GM21447 (cell line): ENCODE measurements around the gene TECR.
"Not testable (repeated sequence)": the region's sequence is repeated elsewhere in the genome, so short reads cannot be mapped to it uniquely, and the experiment has no call there.

Experiments used
- ATAC-seq: cut with Tn5 transposase; IDR thresholded peaks from one replicate; pipeline ENCODE4 v1.9.1; 2021; ENCODE audit not compliant: unreplicated experiment

The TECR gene

GRCh38 chr19:14533450-14533849 is 4.1 kb downstream of the TECR start:
- no peak for ATAC-seq

- no peak for ATAC-seq
Measured at GRCh38 chr19:14536926-14537692, 7.7 kb downstream of the TECR start.

GRCh38 chr19:14540741-14541525 is 11.5 kb downstream of the TECR start:
- no peak for ATAC-seq

DNA sequence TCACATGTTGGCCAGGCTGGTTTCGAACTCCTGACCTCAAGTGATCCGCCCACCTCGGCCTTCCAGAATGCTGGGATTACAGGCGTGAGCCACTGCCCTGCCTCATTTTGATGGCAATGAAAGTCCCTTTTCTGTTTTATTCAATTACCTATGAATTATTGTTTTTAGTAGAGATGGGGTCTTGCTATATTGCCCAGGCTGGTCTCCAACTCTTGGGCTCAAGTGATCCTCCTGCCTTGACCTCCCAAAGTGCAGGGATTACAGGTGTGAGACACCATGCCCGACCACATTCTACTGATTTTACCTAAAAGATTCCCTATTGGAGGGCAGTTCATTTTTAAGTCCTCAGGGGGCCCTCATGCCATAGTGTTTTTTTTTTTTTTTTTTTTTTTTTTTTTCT is 12.6 kb downstream of the TECR start:
- not testable (repeated sequence) for ATAC-seq

DNA sequence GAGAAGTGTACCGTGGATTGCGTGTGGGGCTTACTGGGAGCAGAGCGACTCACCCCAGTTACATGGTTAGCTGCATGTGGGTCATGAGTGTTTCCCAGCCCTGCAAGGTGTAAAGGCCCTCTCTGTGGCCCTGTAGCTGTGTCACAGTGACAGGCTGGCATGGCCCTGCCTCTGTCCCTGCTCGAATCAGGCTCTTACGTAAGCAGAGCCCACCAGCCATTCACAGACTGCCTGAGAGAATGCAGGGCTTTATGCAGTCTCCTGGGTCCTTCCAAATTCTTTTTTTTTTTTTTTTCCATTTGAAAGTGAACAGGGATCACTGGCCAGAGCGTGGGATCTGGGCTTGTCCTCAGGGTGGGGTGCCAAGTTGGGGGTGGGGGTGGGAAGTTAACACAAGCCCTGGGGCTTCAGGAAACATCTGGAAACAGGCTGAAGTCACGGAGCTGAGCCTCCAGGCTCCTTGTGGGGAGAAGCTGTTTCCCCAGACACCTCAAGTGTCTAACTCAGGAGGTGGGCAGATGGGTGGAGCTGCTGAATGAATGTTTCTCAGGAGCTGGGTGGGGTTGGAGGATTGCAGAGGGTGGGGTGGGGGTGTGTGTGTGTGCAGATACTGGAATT is 13.4 kb downstream of the TECR start:
- no peak for ATAC-seq

GRCh38 chr19:14544047-14544446 is 14.7 kb downstream of the TECR start:
- no peak for ATAC-seq

GRCh38 chr19:14544977-14545715 is 15.8 kb downstream of the TECR start:
- no peak for ATAC-seq

GRCh38 chr19:14545716-14546082 is 16.3 kb downstream of the TECR start:
- ATAC-seq: no peak

DNA sequence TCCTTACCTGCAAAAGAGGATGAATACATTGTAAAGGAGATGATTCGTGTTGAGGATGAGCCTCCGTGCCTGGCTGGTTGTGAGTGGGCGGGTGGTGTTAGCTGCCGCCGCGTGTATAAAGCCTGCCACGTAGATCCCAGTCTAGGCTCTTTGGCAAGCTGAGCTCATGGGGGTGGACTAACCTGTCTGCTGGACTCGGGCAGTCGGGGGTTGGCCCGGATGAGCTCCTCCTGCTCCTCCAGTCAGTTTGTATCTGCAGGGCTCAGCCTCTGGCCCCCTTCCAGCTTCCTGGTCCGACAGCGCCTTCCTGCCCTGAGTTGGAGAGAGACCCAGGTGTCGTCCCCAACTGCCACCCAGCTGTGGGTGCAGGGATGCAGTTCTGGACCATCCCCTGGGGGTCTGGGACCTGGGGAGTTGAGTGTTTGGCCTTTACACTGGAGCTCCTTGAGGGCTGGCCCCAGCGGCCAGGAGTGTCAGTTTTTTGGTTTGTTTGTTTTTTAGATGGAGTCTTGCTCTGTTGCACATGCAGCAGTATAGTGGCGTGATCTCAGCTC is 20.9 kb downstream of the TECR start:
- no peak for ATAC-seq

DNA sequence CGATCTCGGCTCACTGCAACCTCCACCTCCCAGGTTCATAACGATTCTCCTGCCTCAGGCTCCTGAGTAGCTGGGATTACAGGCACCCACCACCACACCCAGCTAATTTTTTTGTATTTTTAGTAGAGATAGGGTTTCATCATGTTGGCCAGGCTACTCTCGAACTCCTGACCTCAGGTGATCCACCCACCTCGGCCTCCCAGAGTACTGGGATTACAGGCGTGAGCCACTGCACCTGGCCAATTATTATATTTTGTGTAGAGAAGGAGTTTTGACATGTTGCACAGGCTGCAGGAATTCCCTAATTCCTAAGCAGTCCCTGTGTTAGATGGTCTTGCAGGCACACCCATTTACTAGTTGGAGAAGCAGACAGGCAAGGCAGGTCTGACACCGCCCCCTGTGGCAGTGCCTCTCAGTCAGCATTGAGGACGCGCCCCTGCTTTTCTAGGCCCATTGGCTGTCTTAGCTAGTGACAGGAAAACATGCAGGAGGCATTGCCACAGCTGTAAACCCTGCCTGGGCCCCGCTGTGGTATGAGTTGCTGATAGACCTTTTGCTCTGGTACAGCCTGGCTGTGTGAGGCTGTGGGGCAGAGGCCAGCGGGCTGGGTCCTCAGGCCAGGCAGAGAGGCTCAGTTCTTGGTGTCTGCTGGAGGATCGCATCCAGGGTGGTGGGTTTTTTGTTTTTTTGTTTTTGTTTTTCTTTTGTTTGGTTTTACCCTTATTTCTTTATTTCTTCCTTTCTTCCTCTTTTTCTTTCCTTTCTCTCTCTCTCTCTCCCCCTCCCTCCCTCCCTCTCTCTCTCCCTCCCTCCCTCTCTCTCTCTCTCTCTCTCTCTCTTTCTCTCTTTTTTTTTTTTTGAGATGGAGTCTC is 22.0 kb downstream of the TECR start:
- ATAC-seq: not testable (repeated sequence)

DNA sequence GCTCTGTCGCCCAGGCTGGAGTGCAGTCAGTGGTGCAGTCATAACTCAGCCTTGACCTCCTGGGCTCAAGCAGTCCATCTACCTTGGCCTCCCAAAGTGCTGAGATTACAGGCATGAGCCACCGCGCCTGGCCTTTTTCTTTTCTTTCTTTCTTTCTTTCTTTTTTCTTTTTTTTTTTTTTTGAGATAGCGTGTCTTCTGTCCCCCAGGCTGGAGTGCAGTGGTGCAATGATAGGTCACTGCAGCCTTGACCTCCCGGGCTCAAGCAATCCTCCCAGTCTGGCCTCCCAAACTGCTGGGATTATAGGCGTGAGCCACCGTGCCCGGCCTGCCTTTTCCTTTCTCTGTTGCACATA is 22.6 kb downstream of the TECR start:
- not testable (repeated sequence) for ATAC-seq

- no peak for ATAC-seq
Measured at GRCh38 chr19:14553042-14553938, 23.9 kb downstream of the TECR start.

DNA sequence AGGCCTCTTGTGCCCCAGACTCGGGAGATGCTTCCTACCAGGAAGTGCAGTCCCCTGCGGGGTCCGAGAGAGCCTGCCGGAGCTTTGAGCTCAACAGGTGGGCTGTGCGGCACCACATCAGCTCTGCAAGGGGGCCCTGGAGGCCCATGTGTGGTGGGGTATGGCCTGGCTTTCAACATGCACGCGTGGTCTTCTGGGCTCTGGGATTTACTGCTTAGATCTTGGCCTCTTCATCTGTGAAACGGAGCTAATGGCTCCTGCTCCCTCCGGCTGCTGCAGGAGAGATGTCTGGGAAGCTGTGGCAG is 24.5 kb downstream of the TECR start:
- ATAC-seq: no peak

DNA sequence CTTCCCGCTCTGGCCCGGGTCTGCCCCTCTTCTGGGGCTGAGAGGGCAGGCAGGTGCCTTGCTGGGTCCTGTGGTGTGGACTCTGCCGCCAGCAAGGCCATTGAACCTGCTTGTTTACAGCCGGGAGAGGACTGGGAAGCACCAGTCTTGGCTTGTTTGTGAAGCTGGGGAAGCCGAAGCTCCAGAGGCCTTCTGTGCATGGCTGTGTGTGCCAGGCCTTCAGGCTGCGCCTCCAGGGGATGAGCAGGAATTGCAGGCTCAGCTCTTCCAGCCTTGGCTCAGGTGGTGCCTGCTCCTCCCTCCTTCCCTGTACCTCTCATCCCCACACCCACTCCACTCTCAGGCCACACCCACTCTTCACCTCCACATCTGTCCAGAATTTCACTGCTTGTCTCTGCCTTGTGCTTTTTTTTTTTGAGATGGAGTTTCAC is 25.0 kb downstream of the TECR start:
- no peak for ATAC-seq

DNA sequence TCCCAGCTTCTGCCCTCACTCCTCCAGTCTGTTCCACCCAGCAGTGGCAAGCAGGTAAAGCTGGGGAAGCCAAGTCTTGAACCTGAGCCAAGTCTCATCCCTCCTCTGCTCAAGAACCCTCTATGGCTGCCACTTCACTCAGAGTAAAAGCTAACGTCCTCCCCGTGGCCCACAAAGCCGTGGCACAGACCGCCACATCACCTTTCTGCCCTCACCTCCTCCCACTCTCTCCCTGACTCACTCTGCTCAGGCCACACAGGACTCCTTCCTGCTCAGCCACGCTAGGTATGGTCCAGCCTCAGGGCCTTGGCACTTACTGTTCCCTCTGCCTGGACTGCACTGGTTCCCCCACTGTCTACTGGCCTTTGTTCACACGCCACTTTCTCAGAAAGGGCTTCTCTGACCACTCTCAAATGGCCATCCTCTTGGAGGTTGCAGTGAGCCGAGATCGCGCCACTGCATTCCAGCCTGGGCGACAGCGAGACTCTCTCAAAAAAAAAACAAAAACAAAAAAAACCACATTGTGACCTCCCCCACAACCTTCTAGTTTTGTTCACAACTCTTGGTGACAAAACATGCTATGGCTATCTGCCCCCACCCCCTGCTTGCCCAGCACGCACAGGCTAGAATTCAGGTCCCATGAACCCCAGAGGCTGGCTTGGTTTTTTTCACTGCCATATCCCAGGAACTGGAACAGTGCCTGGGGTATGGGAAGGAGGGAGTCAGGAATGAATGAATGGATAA is 26.7 kb downstream of the TECR start:
- no peak for ATAC-seq

- ATAC-seq: peak; percentile 39
Measured at GRCh38 chr19:14556662-14557188, 27.3 kb downstream of the TECR start.

DNA sequence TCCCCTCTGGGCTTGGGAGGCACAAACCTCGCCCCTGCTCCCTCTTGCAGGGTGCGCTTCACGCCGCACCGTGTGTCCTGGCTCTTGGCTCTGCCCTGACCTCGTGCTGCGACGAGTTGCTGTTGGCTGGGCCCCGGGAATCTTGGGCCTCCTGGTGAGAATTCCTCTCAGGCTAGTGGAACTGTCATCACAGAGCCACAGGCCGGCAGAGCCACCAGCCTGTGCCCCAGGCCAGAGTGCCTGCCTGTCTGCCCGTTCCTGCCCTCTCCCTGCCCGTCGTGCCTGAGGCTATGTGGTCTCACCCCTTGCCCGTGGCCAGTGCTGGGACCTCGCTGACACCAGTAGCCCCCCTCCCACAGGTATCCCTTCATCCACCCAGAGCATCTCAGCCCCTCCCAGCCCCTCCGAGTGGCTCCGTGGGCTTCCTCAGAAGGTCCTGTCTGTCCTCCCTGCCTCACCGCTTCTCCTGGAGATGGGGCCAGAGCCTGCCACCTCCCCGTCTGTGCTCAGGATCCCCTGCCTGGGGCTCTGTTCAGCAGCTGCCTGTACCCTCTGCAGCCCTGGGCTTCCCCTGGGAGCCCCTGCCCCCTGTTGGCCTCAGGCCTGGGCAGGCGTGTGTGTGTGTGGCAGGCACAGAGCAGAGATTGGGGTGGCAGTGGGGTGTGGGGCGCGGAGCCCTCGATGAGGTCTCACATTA is 29.1 kb downstream of the TECR start:
- ATAC-seq: no peak
